Measurements from ENCODE around the gene ZG16B.

The ZG16B gene

GRCh38 chr16:2829501-2830354 is at the start of gene ZG16B:
TSS of gene ZG16B (plus strand) at chr16:2830303. CDS start at chr16:2830442, 139 bp downstream.
- no peak for DNase-seq (ENCODE audit: low spot score)

- no peak for DNase-seq (ENCODE audit: low spot score)
Measured at GRCh38 chr16:2782583-2783351, 47.3 kb upstream of the ZG16B start.

- DNase-seq (ENCODE audit: low spot score), result no peak
Measured at GRCh38 chr16:2783581-2784357, 46.3 kb upstream of the ZG16B start.

GRCh38 chr16:2784358-2785100 is 45.6 kb upstream of the ZG16B start:
- DNase-seq (ENCODE audit: low spot score), result peak; percentile 27

- DNase-seq (ENCODE audit: low spot score), result peak; percentile 43
Measured at GRCh38 chr16:2785101-2785991, 44.8 kb upstream of the ZG16B start.

- no peak for DNase-seq (ENCODE audit: low spot score)
Measured at GRCh38 chr16:2786061-2786825, 43.9 kb upstream of the ZG16B start.

- no peak for DNase-seq (ENCODE audit: low spot score)
Measured at GRCh38 chr16:2786826-2787151, 43.3 kb upstream of the ZG16B start.

GRCh38 chr16:2787406-2787805 is 42.7 kb upstream of the ZG16B start, which contains the start of gene PRSS33:
TSS of gene PRSS33 (minus strand) at chr16:2787560. CDS start at chr16:2786547, 1,013 bp downstream.
- no peak for DNase-seq (ENCODE audit: low spot score)

- no peak for DNase-seq (ENCODE audit: low spot score)
Measured at GRCh38 chr16:2787961-2788360, 42.1 kb upstream of the ZG16B start.

GRCh38 chr16:2790631-2791030 is 39.5 kb upstream of the ZG16B start:
- DNase-seq (ENCODE audit: low spot score), result peak; percentile 9

GRCh38 chr16:2791174-2791573 is 38.9 kb upstream of the ZG16B start:
- DNase-seq (ENCODE audit: low spot score), result peak; percentile 16

GRCh38 chr16:2792940-2793339 is 37.2 kb upstream of the ZG16B start:
- DNase-seq (ENCODE audit: low spot score), result no peak

GRCh38 chr16:2795395-2796143 is 34.5 kb upstream of the ZG16B start:
- no peak for DNase-seq (ENCODE audit: low spot score)

- DNase-seq (ENCODE audit: low spot score), result peak; percentile 28
Measured at GRCh38 chr16:2798723-2799204, 31.3 kb upstream of the ZG16B start.

- no peak for DNase-seq (ENCODE audit: low spot score)
Measured at GRCh38 chr16:2799205-2799858, 30.8 kb upstream of the ZG16B start.

- no peak for DNase-seq (ENCODE audit: low spot score)
Measured at GRCh38 chr16:2799859-2800226, 30.3 kb upstream of the ZG16B start.

GRCh38 chr16:2803545-2804195 is 26.4 kb upstream of the ZG16B start:
- DNase-seq (ENCODE audit: low spot score), result no peak

GRCh38 chr16:2804728-2805127 is 25.4 kb upstream of the ZG16B start:
- DNase-seq (ENCODE audit: low spot score), result no peak

Measured in D341Med (cell line).